GM19351 (cell line): ENCODE results near the gene ILDR2.
"Not testable (repeated sequence)": the region's sequence is repeated elsewhere in the genome, so short reads cannot be mapped to it uniquely, and the experiment has no call there.

Experiments
- ATAC-seq: cut with Tn5 transposase; IDR thresholded peaks from one replicate; pipeline ENCODE4 v1.9.1; 2021; ENCODE audit warnings: mild to moderate bottlenecking, moderate library complexity; ENCODE audit not compliant: unreplicated experiment

The ILDR2 gene

DNA sequence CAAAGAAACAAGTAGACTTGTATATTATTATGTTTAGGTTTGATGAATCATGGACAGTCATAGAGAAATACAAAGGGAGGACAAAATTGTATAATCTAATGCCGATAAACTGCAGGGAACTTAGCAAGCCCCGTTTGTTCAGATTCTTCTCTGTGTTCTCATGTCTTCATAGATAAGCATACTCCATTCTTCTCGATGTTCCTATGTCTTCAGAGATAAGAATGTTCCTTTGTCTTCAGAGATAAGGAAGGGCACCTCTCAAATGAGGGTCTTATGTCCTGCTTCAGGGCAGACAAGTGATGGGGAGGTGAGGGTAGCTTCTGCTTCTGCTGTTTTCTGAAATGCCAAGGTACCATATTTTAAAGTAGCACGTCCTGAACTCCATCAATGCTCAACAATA, 79.6 kb downstream of the ILDR2 start:
- ATAC-seq, result no peak

DNA sequence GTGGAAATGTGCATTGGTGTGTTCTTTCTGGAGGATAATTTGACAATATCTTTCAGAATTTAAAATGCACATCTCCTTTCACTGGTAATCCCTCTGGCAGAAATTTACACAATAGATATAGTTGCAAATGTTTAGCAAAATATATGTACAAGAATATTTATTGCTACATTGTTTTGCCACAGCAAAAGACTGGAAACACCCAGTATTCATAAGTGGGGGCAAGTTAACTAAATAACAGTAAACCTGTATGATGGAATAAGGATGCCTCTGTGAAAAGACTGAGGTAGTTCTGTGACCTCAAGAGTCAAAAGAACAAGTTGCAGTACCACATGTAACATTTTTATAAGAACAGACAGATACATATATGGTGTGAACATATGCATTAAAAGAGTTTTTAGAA, 85.6 kb downstream of the ILDR2 start:
- no peak for ATAC-seq

DNA sequence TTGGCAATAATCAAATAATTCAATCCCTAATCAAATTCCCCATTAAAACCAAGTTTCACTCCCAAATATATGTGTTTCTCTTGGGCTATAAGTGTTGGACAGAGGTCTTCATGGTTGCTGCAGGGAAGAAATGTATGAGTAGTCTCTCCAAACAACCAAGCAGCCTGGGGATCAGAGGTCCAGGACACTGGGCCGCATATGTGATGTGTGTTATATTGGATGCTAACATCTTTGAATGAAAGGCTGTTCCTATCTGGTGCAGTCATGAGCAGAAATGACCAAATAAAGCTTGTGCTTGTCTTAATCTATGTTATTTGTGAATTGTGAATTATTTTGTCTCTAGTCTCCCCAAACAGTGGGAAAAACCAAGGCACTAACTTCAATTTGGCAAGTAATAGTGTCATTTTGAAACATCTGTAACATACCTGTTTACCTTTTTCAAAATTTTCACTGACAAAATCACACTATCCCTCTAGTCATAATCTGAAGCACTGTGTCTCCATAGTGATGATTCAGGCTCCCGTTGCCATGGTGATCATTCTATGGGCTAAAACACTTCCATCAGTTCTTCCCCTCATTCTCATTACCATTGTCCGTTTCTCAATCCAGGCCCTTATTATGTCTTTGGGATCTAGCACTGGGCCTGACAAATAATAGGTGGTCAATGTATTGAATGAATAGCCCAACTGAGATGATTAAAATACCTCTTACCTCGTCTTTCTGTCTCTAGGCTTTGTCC, 86.8 kb downstream of the ILDR2 start:
- no peak for ATAC-seq

DNA sequence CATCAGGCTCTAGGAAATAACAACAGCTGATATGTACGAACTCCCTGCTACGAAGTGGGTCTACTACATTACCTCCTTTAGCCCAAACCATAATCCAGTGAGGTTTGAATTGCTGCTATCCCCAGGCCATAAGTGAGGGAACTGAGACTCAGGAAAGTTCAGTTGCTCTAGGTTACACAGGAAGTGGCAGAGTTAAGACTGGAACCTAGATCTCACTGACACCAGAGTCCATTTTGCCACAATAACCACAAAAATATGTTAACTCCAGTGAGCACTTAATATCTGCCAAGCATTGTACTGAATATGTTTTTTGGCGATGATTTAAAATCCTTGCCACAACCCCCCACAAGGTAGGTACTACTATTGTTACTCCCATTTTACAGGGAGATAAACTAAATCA, 90.4 kb downstream of the ILDR2 start:
- ATAC-seq, result no peak

DNA sequence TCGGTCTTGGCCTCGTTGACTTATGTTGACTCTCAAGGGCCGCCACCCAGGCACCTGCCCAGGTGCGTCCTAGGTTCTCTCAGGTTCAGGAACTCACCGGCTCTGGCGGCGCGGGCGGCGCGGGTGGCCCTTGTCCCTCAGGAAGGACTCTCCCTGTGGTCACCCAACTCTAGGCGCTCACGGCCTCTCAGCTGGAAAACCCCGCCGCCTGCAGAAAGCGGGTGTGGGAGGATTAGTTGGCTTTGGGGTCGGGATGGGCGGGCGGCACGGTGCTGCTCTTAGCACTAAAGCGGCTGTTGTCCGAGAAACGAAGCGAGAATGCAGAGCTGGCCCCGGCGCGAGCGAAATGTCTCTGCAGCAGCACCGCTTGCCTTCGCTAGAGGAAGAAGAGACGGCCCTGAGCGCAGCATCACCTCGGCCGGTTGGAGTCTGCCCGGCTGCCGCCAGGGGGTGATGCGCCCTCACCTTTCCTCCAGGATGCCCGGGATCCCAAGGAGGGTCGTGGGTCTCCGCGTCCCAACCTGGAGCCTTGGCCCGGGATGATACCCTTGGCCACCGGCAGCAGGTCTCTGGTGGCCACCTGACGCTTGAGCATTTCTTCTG, 91.2 kb downstream of the ILDR2 start:
- ATAC-seq, result peak; percentile 88

DNA sequence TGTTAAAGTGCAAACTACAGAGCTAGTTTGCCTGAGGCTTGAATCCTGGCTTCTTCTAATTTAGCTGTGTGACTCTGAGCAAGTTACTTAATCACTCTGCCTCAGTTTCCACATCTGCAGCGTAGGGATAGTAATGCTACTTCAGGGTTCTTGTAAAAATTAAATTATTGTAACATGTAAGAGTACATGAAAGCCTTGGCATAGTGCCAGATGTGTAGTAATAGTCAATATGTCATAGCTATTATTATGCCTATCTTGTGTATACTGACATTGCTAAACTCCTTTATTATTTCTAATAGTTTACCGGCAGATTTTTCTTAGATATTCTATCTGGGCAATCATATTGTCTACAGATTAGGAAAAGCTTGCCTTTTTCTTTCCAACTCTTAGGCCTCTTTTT, 92.4 kb downstream of the ILDR2 start:
- no peak for ATAC-seq

DNA sequence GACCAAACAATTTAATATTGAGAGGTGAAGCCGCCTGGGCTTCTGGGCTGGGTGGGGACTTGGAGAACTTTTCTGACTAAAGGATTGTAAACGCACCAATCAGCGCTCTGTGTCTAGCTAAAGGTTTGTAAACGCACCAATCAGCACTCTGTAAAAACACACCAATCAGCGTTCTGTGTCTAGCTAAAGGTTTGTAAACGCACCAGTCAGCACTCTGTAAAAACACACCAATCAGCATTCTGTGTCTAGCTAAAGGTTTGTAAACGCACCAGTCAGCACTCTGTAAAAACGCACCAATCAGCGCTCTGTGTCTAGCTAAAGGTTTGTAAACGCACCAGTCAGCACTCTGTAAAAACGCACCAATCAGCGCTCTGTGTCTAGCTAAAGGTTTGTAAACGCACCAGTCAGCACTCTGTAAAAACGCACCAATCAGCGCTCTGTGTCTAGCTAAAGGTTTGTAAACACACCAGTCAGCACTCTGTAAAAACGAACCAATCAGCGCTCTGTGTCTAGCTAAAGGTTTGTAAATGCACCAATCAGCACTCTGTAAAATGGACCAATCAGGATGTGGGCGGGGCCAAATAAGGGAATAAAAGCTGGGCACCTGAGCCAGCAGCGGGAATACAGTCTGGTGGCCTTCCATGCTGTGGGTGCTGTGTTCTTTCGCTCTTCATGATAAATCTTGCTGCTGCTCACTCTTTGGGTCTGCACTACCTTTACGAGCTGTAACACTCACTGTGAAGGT, 97.0 kb downstream of the ILDR2 start:
- not testable (repeated sequence) for ATAC-seq

DNA sequence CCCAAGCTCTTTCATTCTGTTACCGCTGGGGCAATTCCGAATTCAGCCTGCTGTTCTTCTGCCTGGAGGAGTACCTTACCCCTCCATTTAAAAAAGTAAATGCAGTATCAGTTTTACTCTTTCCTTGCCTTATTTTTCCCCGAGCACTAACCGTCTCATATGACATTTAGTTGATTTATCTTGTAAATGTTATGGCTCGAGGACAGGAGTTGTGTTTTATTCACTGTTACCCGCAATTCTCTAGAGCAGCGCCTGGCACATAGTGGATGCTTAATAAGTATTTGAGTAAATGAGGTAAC, 98.9 kb downstream of the ILDR2 start:
- peak; percentile 0 for ATAC-seq

DNA sequence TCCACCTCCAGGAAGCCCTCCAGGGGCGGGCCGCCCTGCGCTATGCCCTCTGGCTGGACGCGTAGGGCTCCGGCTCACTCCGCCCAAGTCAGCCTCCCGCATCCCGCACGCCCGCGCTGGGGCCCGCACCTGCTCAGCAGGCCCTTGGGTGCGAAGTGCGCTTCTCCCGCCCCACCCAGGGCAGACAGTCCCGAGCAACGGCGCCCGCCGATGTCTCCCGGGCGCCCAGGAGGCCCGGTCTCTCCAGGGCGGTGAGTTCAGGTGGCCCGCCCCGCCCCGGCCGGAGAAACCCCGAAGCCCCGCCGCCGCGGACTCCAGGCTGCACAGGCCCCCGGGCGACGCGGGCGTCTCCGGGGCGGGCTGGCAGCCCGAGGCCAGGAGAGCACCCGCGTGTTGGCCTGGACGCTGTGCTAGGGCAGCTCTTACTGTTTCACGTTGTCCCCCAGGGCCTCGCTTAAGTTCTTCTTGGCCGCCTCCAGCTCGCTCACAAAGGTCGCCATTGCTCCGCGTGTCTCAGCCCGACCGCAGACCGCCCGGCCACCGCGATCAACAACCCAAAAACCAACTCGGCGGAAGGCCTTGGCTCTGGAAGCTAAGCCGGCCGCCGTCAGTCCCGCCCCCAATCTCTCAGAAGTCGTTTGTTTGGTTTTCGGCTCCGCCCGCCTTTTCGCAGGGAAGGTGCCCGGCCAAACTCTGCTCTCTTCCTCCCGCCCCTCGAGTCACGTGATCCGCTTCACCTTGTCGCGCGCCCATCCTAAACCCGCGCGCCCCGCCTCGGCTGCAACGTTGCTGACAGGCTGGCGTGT, 99.4 kb downstream of the ILDR2 start, which contains the start of gene TADA1:
TADA1 (minus strand) TSS at position 531 of the 806 bp plus-strand sequence; CDS start at position 500, 31 bp downstream.
- peak; percentile 84 for ATAC-seq

DNA sequence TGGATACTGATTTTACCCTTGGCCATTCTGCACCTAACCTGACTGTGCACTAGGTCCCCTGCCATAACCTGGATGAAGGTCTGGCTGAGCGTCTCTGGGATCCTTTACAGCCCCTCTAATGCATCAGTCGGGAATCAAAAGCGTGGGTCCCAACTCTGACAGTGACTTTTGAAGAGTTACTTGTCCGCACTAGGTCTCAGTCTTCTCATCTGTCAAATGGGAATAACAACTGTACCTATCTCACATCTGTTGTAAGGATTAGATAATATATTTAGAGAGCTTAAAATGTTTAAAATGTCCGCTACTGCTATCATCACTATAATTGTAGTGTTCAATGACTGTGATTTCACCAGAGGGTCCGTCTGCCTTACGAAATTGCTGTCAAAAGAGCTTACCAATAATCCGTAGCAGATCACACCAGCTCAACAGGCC, 100.0 kb downstream of the ILDR2 start:
- ATAC-seq, result no peak

DNA sequence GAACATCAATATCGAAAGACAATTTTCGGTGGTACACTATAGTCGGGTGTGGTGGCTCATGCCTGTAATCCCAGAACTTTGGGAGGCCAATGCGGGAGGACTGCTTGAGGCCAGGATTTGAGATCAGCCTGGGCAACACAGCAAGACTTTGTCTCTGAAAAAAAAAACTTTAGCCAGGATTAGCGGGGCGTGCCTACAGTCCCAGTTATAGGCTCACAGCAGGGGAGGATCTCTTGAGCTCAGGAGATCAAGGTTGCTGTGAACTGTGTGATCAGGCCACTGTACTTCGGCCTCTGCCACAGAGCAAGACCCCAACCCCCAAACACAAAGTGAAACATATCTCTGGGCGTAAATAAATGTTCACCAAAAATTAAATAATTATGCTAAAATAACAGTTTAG, 100.9 kb downstream of the ILDR2 start:
- no peak for ATAC-seq

DNA sequence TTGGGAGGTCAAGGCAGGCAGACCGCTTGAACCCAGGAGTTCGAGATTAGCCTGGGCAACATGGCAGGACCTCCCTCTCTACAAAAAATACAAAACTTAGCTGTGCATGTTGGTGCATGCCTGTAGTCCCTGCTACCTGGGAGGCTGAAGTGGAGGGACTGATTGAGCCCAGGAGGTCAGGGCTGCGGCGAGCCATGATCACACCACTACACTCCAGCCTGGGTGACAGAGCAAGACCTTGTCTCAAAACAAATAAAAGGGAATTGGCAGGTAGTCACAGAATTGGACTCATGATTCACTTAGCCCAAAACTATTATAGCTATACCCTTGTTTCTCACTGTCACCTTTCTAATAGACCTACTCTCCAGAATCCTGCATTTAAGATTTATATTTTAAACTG, 104.8 kb downstream of the ILDR2 start:
- no peak for ATAC-seq

DNA sequence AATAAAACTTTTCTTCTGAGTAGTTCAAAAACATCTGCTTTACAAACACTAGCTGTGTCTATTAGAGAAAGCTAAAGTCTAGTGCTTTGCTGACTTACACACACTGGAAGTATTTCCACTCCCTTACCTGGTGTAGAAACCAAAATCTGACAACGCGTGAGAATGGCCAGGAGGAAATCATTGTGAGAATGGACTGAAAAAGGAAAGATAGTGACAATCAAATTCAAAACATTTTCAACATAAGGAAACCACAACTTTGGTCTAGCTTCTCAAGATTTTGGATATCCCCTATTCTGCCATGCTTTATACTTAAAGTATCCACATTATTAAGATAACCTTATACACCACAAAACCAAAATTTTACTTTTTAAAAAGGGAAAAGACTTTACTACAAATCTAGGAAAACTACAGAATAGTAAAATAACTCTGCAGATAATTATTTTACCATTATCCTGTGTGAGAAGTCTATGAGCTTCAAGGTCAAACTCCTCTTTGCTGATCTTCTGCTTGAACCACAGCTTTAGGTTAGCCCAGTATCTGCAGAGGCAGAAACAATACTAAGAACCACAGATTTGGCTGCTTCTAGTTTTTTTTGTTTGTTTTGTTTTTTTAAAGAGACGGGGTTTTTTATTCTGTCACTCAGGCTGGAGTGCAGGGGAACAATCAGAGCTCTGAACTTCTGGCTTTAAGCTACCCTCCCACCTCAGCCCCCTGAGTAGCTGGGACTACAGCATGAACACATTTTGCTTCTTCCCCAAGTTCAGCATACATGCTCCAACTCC, 105.8 kb downstream of the ILDR2 start:
- no peak for ATAC-seq

DNA sequence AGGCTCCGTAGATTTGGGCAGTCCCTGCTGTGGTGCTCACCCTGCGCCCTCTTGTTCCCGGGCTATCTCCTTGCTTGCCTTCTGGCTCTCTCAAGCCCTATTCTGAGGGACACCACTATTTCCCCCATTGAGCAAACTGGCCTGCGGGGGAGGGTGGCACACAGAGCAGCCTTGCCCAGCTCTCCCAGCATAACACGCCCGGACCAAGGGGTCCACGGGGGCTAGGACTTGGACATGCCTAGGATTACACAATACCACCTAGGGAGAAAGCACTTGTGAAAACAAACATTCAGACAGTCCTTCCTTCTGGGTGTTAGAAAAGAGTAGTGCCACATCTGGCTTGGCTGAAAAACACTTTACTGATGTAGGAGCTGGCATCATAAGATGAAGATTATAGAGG, 106.7 kb downstream of the ILDR2 start:
- ATAC-seq, result no peak

DNA sequence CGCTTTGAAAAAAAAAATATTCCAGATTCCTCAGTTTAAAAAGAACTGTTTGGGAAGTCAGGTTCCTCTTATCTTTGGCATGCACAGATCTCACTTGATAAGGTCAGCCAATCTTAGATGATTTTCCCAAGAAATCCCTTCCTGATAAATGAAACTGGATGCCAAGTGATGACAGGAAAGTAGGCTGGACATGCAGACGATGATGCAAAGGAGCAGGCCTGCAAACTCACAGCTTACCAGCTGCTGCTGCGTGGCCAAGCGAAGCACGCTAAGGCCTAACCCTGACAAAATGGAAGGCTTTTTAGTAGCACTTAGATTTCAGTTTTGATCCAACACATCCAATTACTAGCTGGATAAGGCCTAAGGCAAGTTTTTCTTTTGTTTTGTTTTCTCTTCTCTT, 109.4 kb downstream of the ILDR2 start:
- ATAC-seq, result no peak

DNA sequence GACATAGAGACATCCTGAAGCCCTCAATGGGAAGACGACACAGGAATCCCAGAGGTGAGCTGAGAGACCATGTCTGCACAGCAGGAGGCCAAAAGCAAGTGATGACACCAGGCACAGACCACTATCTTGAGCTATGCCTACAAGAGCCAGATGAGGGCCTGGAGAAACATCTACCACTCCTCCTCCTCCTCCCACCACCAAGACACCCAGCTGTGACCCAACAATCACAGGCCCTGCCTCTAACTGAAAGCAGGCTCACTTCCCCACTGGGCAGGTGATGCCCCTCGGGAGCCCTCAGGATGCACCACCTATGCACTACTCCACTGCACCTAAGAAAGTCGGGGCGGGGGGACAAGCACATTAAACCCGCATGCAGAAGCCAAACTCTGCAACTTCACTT, 115.7 kb downstream of the ILDR2 start:
- no peak for ATAC-seq

DNA sequence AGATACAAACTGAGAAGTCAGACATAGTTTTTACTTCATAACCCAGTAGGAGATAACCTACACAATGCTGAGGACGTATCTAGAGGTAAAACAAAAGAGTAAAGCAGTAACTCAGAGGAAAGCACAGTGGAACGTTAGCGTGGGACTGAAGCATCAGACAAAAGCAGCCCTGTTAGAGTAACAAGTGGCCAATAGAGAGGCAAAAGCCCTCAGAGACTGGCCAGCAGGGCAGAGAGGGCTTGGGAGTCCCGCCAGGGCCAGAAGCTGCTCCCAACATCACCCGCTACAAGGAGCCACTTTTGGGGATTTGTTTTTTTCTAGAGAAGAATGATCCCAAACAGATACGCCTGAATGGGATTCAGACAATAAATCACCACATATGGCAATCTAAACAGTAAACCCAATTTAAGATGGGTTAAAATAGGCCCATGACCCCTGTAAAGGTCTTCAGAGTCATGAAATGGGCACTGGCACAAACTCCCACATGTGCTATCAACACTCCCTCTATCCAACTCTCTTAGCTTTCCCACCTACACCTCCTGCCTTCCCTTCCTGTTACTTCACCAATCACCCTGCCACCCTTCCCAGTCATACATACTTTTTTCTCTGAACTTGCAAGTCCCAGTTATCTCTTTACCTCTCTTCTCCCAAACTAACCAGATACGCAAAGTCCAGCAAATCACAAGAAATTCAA, 116.5 kb downstream of the ILDR2 start:
- ATAC-seq, result no peak
